Lower lobe of right lung (tissue), 2 donors: ENCODE results near the gene RFPL1. TPM values are rescaled to one million over a fixed set of nuclear protein-coding genes. Genes with fewer than 3 reads are reported as not detected.

Experiments
- ATAC-seq, 2 donors: fragments of 200-7000 bp; cut with Tn5 transposase; one replicate each; pipeline ENCODE4 v1.9.1; 2020 to 2022; ENCODE audit warnings: mild to moderate bottlenecking in 2 of 2, moderate library complexity in 2 of 2
- DNase-seq: peaks from one replicate; pipeline ENCODE4 v3.0.0-alpha.2; 2020
- H3K27ac ChIP-seq: fragments of 200-600 bp; one replicate; pipeline ENCODE4 v1.8.0; 2022
- H3K27me3 ChIP-seq: fragments of 200-600 bp; one replicate; pipeline ENCODE4 v1.8.0; 2022; ENCODE audit warnings: low read depth
- H3K36me3 ChIP-seq: fragments of 200-600 bp; one replicate; pipeline ENCODE4 v1.8.0; 2022; ENCODE audit warnings: mild to moderate bottlenecking
- H3K4me1 ChIP-seq: fragments of 200-600 bp; one replicate; pipeline ENCODE4 v1.8.0; 2022
- H3K4me3 ChIP-seq: fragments of 200-600 bp; one replicate; pipeline ENCODE4 v1.8.0; 2022; ENCODE audit warnings: mild to moderate bottlenecking
- H3K9me3 ChIP-seq: fragments of 200-600 bp; one replicate; pipeline ENCODE4 v1.8.0; 2022
- CTCF ChIP-seq: fragments of 200-600 bp; IDR thresholded peaks from one replicate; pipeline ENCODE4 v1.8.0; 2022; ENCODE audit warnings: antibody characterized with exemption, mild to moderate bottlenecking
- intact Hi-C: fragments of 100-400 bp; cut with DNase I; formaldehyde crosslinking; loops from one replicate; pipeline ENCODE4 v1.11.0; 2022
- total RNA-seq: library from RNA; stranded (reverse); fragmentation: NEBNext Ultra II Directional; extraction: Animal tissue kit (Norgen Biotek cat#: 25700); gene quantifications from one replicate; pipeline ENCODE4 v1.2.1, GENCODE V29; 2021
- donor health status: DM: no; HTN: yes; CAD: no; lungs with severe emphysema.

RFPL1 gene
- total RNA-seq, 1 donor from 2014 or later = not detected

GRCh38 chr22:29451863-29452262 is 13.5 kb downstream of the RFPL1 start:
- Histone ChIP-seq H3K27me3 (no peaks in the 10 kb centered on the region), H3K27ac (no peak overlapping the region), H3K4me1 (no peaks in the 10 kb centered on the region), H3K36me3 (no peaks in the 10 kb centered on the region), H3K4me3 (no peak overlapping the region), H3K9me3 (no peaks in the 10 kb centered on the region)
- DNase-seq (no peak), ATAC-seq (no peak)
- intact Hi-C loops = no loop called here
- no peak for TF ChIP-seq CTCF

GRCh38 chr22:29454276-29454675 is 15.9 kb downstream of the RFPL1 start:
- Histone ChIP-seq H3K27me3 (no peaks in the 10 kb centered on the region), H3K9me3 (no peaks in the 10 kb centered on the region), H3K4me3 (no peak overlapping the region), H3K36me3 (no peaks in the 10 kb centered on the region), H3K4me1 (no peaks in the 10 kb centered on the region), H3K27ac (no peak overlapping the region)
- no peak for TF ChIP-seq CTCF
- ATAC-seq (no peak), DNase-seq (no peak)
- intact Hi-C loops = no loop called here

GRCh38 chr22:29456211-29456671 is 17.9 kb downstream of the RFPL1 start:
- Histone ChIP-seq H3K4me3 (no peak overlapping the region), H3K27me3 (no peaks in the 10 kb centered on the region), H3K27ac (no peak overlapping the region), H3K36me3 (no peaks in the 10 kb centered on the region), H3K4me1 (no peaks in the 10 kb centered on the region), H3K9me3 (no peaks in the 10 kb centered on the region)
- intact Hi-C loops = no loop called here
- TF ChIP-seq CTCF = no peak
- DNase-seq (no peak), ATAC-seq (no peak)

GRCh38 chr22:29457730-29458129 is 19.3 kb downstream of the RFPL1 start:
- Histone ChIP-seq H3K4me1 (no peaks in the 10 kb centered on the region), H3K36me3 (no peaks in the 10 kb centered on the region), H3K4me3 (no peak overlapping the region), H3K27me3 (no peaks in the 10 kb centered on the region), H3K9me3 (no peaks in the 10 kb centered on the region), H3K27ac (no peak overlapping the region)
- no peak for DNase-seq
- ATAC-seq = peak; percentile 48 to 62
- TF ChIP-seq CTCF = no peak
- intact Hi-C loops = no loop called here

- no peaks in the 10 kb centered on the region for H3K4me1 ChIP-seq
- H3K36me3 ChIP-seq = no peaks in the 10 kb centered on the region
- H3K4me3 ChIP-seq = no peak overlapping the region
- no peaks in the 10 kb centered on the region for H3K27me3 ChIP-seq
- H3K9me3 ChIP-seq = no peaks in the 10 kb centered on the region
- TF ChIP-seq CTCF = no peak
- DNase-seq (no peak), ATAC-seq (no peak)
- no peak overlapping the region for H3K27ac ChIP-seq
- intact Hi-C loops = no loop called here
Measured at GRCh38 chr22:29458551-29458950, 20.2 kb downstream of the RFPL1 start.

- H3K27ac ChIP-seq = no peak overlapping the region
- H3K4me3 ChIP-seq = no peak overlapping the region
- intact Hi-C loops = no loop called here
- no peak for TF ChIP-seq CTCF
- DNase-seq (no peak), ATAC-seq (no peak)
- H3K4me1 ChIP-seq = no peaks in the 10 kb centered on the region
- H3K36me3 ChIP-seq = no peaks in the 10 kb centered on the region
- H3K27me3 ChIP-seq = no peaks in the 10 kb centered on the region
- H3K9me3 ChIP-seq = no peaks in the 10 kb centered on the region
Measured at GRCh38 chr22:29459773-29460172, 21.4 kb downstream of the RFPL1 start.
